Right lobe of liver (tissue), 6 donors: ENCODE measurements around the gene UBE3D. TPM values are rescaled to one million over a fixed set of nuclear protein-coding genes. Genes with fewer than 3 reads are reported as not detected.

Experiments
- ATAC-seq, 4 donors: fragments of 200-7000 bp; cut with Tn5 transposase; one replicate each; pipeline ENCODE4 v1.9.1; 2020; ENCODE audit warnings: mild to moderate bottlenecking in 4 of 4, moderate library complexity in 4 of 4
- DNase-seq, 3 donors: peaks; one replicate each; pipeline ENCODE4 v3.0.0-alpha.2; 2020
- H3K27ac ChIP-seq, 3 donors: fragments of 200-600 bp; one replicate each; pipeline ENCODE4 v1.8.0; 2022
- H3K27me3 ChIP-seq, 2 donors: fragments of 200-600 bp; one replicate each; pipeline ENCODE4 v1.8.0; 2022
- H3K36me3 ChIP-seq, 4 donors: fragments of 200-600 bp; sonication (generic) in 1 of 4; one replicate each; pipeline versions ENCODE4 v1.5.1 to v1.8.0; 2017 to 2022; ENCODE audit warnings: control low read depth in 1 of 4
- H3K4me1 ChIP-seq, 4 donors: fragments of 200-600 bp; sonication (generic) in 1 of 4; one replicate each; pipeline versions ENCODE4 v1.5.1 to v1.8.0; 2017 to 2022; ENCODE audit warnings: control low read depth in 1 of 4
- H3K4me3 ChIP-seq, 3 donors: fragments of 200-600 bp; one replicate each; pipeline ENCODE4 v1.8.0; 2022
- H3K9me3 ChIP-seq, 4 donors: fragments of 200-600 bp; sonication (generic) in 1 of 4; one replicate each; pipeline versions ENCODE4 v1.5.1 to v1.8.0; 2017 to 2022; ENCODE audit warnings: control low read depth in 1 of 4
- CTCF ChIP-seq, 4 donors: fragments of 200-600 bp in 3 of 4; fragments of 450-650 bp in 1 of 4; IDR thresholded peaks; one replicate each; pipeline versions ENCODE4 v1.5.1 to v1.8.0; 2016 to 2022; ENCODE audit warnings: antibody characterized with exemption in 4 of 4, mild to moderate bottlenecking in 2 of 4
- POLR2A ChIP-seq: fragments of 450-650 bp; IDR thresholded peaks from one replicate; pipeline ENCODE4 v1.6.1; 2017; ENCODE audit warnings: antibody characterized with exemption, mild to moderate bottlenecking
- WGBS: methylation state at CpG from one replicate; pipeline ENCODE4 v1.1.6; 2018; ENCODE audit warnings: low coverage, low lambda C conversion rate; ENCODE audit not compliant: insufficient coverage; ENCODE audit errors: missing lambda C conversion rate; 5-methylcytosine and 5-hydroxymethylcytosine counted together
- intact Hi-C, 2 donors: fragments of 100-400 bp; cut with DNase I; formaldehyde crosslinking; loops; one replicate each; pipeline versions ENCODE4 v1.11.2 to v1.14.1; 2022
- total RNA-seq, 6 experiments: library from RNA; depleted of rRNA in 2 of 6; stranded (reverse); fragments of >200 nt in 2 of 6; fragmentation: NEBNext Ultra II Directional in 3 of 6; extraction: Animal tissue kit (Norgen Biotek cat#: 25700) in 3 of 6; gene quantifications; one replicate each; pipeline versions ENCODE4 v1.1.0 to v1.2.4, GENCODE V29; 2016 to 2023
- donor health status: DM: no; HTN: yes; CAD: no.
- donor health status: DM: no; HTN: no; CAD: no.
- donor health status: DM: no; HTN: no; CAD: no.
- donor health status: DM: no; HTN: yes; CAD: no.
- donor health status: DM: no; HTN: yes; CAD: no.

UBE3D gene
- total RNA-seq, 6 experiments from 2014 or later, result 1.6 to 4.8 (median 2.1) TPM

- peaks cover 0 to 7% (median 0%) of the 10 kb centered on the region in 4 donors for H3K4me1 ChIP-seq
- H3K4me3 ChIP-seq, result no peak overlapping the region
- no peak overlapping the region for H3K27ac ChIP-seq
- ATAC-seq, result peak in 1 of 4 donors; percentile 9
- H3K27me3 ChIP-seq, result no peaks in the 10 kb centered on the region
- WGBS, result 74% methylated on average over 4 of the region's 4 CpGs
- H3K36me3 ChIP-seq, result no peaks in the 10 kb centered on the region
- no peak for DNase-seq
- intact Hi-C loops, result no loop called here
- TF ChIP-seq POLR2A (no peak), CTCF (IDR thresholded peaks at IDR 0.05) (no peak)
- no peaks in the 10 kb centered on the region for H3K9me3 ChIP-seq
Observed at GRCh38 chr6:83071023-83071422, 5.4 kb upstream of the UBE3D start.

DNA sequence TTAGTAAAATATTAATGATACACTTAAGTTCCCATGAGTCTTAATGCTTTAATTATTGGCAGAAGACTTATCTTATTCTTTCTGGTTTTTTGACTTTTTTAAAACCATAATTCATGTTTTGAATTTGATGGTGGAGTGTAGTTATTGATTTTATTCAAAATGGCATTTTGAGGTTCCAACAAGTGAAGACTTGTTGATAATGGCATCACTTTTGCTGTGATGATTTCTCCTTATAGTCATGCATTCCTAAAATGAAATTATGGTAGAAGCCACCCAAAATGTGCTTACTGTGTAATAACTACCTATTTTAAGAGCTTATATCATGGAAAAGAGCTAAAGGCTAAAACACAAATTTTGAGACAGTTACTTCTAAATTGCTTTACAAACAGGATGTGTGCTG lies 4.0 kb upstream of the UBE3D start:
- ATAC-seq (no peak), DNase-seq (no peak)
- Histone ChIP-seq H3K27me3 (no peaks in the 10 kb centered on the region), H3K4me1 (peaks cover 0 to 7% (median under 1%) of the 10 kb centered on the region in 4 donors), H3K4me3 (no peak overlapping the region), H3K36me3 (no peaks in the 10 kb centered on the region), H3K27ac (no peak overlapping the region), H3K9me3 (no peaks in the 10 kb centered on the region)
- TF ChIP-seq POLR2A (no peak), CTCF (IDR thresholded peaks at IDR 0.05) (no peak)
- intact Hi-C loops, result loop anchor here (5.0 kb wide), 1 partner anchor 148 kb away; no protein-coding TSS in a partner anchor

DNA sequence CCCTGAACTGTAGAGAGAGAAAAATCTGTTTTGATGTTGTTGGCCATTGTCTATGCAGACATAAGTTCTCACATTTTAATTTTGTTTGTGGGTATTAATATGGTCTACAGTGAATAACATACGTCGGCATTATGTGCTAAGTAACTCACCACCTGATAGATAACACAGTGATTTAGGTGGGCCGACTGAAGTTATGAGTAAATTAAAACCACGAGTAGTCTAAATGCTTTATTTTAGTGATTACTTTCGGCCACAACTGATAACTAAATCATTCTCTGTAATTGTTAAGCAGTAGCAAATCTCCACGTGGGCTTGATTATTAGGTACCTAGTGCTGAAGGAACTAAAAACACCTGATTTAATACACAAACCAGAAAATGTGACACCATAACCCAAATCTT lies 3.0 kb upstream of the UBE3D start:
- H3K9me3 ChIP-seq, result no peaks in the 10 kb centered on the region
- no peaks in the 10 kb centered on the region for H3K36me3 ChIP-seq
- H3K4me3 ChIP-seq, result peak overlapping the region; percentile 92 to 96 (median 96)
- WGBS, result 27% methylated on average over 6 of the region's 6 CpGs
- ATAC-seq, result no peak
- peaks cover 0 to 7% (median 2%) of the 10 kb centered on the region in 4 donors for H3K4me1 ChIP-seq
- no peak for TF ChIP-seq POLR2A
- TF ChIP-seq CTCF (IDR thresholded peaks at IDR 0.05), result no peak
- intact Hi-C loops, result loop anchor here (5.0 kb wide), 1 partner anchor 149 kb away; no protein-coding TSS in a partner anchor
- H3K27ac ChIP-seq, result peak overlapping the region in 2 of 3 donors; percentile 76 to 86
- DNase-seq, result no peak
- H3K27me3 ChIP-seq, result no peaks in the 10 kb centered on the region

DNA sequence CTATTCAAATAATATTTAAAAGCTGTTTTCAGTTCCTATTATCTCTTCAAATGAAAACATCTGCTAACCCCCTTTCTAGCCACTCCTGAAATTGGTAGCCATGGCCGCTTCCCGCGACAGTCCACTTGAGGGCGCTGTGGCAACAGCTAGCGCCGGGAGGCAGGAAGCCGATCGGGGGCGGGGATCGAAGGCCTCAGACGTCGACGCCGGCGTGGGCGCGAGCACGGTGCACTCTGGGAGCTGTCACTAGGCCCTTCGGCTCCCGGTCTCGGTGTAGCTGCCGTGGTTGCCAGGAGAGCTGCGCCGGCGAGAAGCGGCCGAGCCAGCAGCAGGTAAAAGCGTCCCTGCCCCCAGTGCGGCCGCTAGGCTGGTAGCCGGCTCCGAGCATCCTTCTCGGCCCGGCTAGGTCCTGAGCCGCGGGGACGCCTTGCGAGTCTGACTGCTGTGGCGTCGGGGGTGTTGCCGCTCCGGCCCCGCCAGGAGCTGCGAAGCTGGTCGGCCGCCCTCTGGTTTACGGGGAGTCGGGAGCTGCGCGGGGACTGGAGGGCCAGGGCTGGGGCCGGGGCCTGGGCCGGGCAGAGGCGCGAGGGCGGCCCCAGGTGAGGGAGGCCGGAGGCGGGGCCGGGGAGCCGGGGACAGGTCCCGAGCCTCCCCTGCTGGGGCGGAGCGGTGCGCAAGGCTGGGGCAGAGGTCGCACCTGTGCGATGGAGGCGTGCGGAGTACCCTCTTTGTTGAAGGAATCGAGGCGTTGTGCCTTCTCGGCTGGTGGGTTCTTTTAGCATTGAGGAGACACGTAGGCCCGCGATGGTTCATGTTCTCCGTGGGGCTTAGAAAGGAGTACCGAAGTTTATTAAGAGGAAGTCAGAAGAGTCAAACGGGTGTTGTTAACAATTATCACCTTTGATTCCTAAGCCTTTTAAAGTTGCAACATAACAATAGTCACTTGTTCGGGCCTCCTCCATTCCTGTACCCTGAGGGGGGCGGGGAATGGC lies 2.1 kb upstream of the UBE3D start, which contains the start of gene DOP1A:
TSS of gene DOP1A (plus strand) at position 224 of the 992 bp plus-strand sequence. CDS start 29,307 bp downstream, outside the sequence.
- H3K27me3 ChIP-seq, result no peaks in the 10 kb centered on the region
- TF ChIP-seq POLR2A (peak; percentile 67), CTCF (IDR thresholded peaks at IDR 0.05) (peak; percentile 90 to 99 (median 99))
- H3K36me3 ChIP-seq, result no peaks in the 10 kb centered on the region
- ATAC-seq (peak; percentile 89 to 94 (median 92)), DNase-seq (peak; percentile 96 to 97 (median 97))
- no peaks in the 10 kb centered on the region for H3K9me3 ChIP-seq
- WGBS, result under 1% methylated on average over 21 of the region's 78 CpGs
- H3K4me3 ChIP-seq, result peak within 1 kb of the TSS; percentile 92 to 96 (median 96)
- intact Hi-C loops, result loop anchor here (5.0 kb wide), 1 partner anchor 150 kb away; no protein-coding TSS in a partner anchor
- H3K27ac ChIP-seq, result peak within 1 kb of the TSS; percentile 54 to 86 (median 76)
- peaks cover 0 to 7% (median 2%) of the 10 kb centered on the region in 4 donors for H3K4me1 ChIP-seq
